Upper lobe of left lung (tissue), 4 donors: ENCODE results near the gene KCTD21.

Experiments
- EP300 ChIP-seq, 4 donors: sonication (generic); formaldehyde crosslinking; IDR thresholded peaks; one replicate each; pipeline ENCODE4 v1.5.1; 2017; ENCODE audit warnings: antibody characterized with exemption in 4 of 4, control low read depth in 2 of 4
- POLR2AphosphoS5 ChIP-seq, 2 donors: sonication (generic); formaldehyde crosslinking; IDR thresholded peaks; one replicate each; pipeline ENCODE4 v1.5.1; 2017; ENCODE audit warnings: antibody characterized with exemption in 2 of 2
- TF ChIP-seq, protein P1 (sequence below), 6 experiments: fragments of 450-650 bp in 4 of 6; fragments of 200-600 bp in 2 of 6; sonication (generic) in 2 of 6; IDR thresholded peaks; one replicate each; pipeline ENCODE4 v1.5.1; 2016 to 2019; ENCODE audit warnings: antibody characterized with exemption in 6 of 6

DNA sequence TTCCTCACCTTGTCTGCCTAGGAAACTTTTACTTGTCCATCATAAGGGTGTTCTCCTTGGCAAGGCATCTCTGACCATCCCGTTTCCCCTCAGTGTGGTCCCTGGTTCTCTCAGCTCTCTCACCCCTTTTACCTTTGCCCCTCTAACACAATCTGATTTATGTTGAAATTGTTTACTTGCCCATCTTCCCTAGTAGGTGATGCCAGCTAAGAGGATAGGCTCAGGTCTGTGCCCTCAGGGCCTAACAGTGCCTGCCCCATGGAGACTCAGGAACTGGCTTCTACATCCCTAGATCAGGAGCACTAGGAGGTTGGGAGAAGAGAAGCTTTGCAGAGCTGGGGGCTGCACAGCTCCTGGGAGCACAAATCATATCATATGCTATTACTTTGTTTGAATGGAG, 27.9 kb downstream of the KCTD21 start:
- no peak for TF ChIP-seq EP300 (IDR thresholded peaks at IDR 0.05)
- TF ChIP-seq, protein P1, sequence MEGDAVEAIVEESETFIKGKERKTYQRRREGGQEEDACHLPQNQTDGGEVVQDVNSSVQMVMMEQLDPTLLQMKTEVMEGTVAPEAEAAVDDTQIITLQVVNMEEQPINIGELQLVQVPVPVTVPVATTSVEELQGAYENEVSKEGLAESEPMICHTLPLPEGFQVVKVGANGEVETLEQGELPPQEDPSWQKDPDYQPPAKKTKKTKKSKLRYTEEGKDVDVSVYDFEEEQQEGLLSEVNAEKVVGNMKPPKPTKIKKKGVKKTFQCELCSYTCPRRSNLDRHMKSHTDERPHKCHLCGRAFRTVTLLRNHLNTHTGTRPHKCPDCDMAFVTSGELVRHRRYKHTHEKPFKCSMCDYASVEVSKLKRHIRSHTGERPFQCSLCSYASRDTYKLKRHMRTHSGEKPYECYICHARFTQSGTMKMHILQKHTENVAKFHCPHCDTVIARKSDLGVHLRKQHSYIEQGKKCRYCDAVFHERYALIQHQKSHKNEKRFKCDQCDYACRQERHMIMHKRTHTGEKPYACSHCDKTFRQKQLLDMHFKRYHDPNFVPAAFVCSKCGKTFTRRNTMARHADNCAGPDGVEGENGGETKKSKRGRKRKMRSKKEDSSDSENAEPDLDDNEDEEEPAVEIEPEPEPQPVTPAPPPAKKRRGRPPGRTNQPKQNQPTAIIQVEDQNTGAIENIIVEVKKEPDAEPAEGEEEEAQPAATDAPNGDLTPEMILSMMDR (IDR thresholded peaks at IDR 0.05): no peak
- no peak for TF ChIP-seq POLR2AphosphoS5 (IDR thresholded peaks at IDR 0.05)
